HEK293 (cell line): ENCODE measurements around the gene EFCAB12.

Experiments used
- CTCF ChIA-PET: fragments of 350-600 bp; formaldehyde crosslinking; extraction: SDS; loops from one replicate; lab custom pipeline; 2021; ENCODE audit warnings: antibody characterized with exemption; lab: Yijun Ruan, JAX
- POLR2A ChIA-PET: fragments of 300-600 bp; formaldehyde crosslinking; extraction: SDS; loops from one replicate; lab custom pipeline; 2020; ENCODE audit warnings: antibody characterized with exemption, inconsistent platforms; lab: Yijun Ruan, JAX
- H3K27ac ChIP-seq: fragments of 200-500 bp; sonication (Bioruptor generic); 2 replicates; pipeline ENCODE4 v1.5.1; 2014; ENCODE audit warnings: low read depth, low read length, control low read depth, inconsistent platforms; ENCODE audit errors: extremely low read depth
- H3K36me3 ChIP-seq, 2 experiments: fragments of 200-500 bp in 1 of 2; sonication (Bioruptor generic) in 1 of 2; 1 replicate in 1 of 2; 2 replicates in 1 of 2; pipeline ENCODE4 v1.5.1; 2014 to 2017; ENCODE audit warnings: inconsistent platforms in 2 of 2, low read length in 2 of 2; ENCODE audit not compliant: control insufficient read depth in 2 of 2, insufficient read depth in 1 of 2
- H3K4me1 ChIP-seq: fragments of 200-500 bp; sonication (Bioruptor generic); 2 replicates; pipeline ENCODE4 v1.5.1; 2014; ENCODE audit warnings: mild to moderate bottlenecking, low read length, inconsistent platforms; ENCODE audit not compliant: control insufficient read depth, insufficient read depth
- H3K4me3 ChIP-seq: 2 replicates; pipeline ENCODE4 v1.5.1; 2011; ENCODE audit warnings: low read depth, mild to moderate bottlenecking, control low read depth, low read length, moderate library complexity
- H3K9me3 ChIP-seq: fragments of 200-500 bp; sonication (Bioruptor generic); 2 replicates; pipeline ENCODE4 v1.5.1; 2014; ENCODE audit warnings: low read depth, low read length, inconsistent platforms; ENCODE audit not compliant: control insufficient read depth, insufficient read depth
- FEZF1 ChIP-seq: fragments of 450-650 bp; formaldehyde crosslinking; IDR thresholded peaks from 2 replicates; pipeline ENCODE4 v1.5.1; 2016; ENCODE audit warnings: missing biosample characterization, missing genetic modification characterization
- GLIS2 ChIP-seq: fragments of 450-650 bp; formaldehyde crosslinking; IDR thresholded peaks from 2 replicates; pipeline ENCODE4 v1.5.1; 2016; ENCODE audit warnings: missing biosample characterization, missing genetic modification characterization
- HOXD13 ChIP-seq: sonication (generic); formaldehyde crosslinking; IDR thresholded peaks from 2 replicates; pipeline ENCODE4 v1.8.0; 2022; ENCODE audit warnings: missing genetic modification reagents, borderline replicate concordance
- KLF16 ChIP-seq: fragments of 450-650 bp; formaldehyde crosslinking; IDR thresholded peaks from 2 replicates; pipeline ENCODE4 v1.5.1; 2017; ENCODE audit warnings: missing biosample characterization, missing genetic modification characterization
- KLF7 ChIP-seq: fragments of 450-650 bp; formaldehyde crosslinking; IDR thresholded peaks from 2 replicates; pipeline ENCODE4 v1.5.1; 2016; ENCODE audit warnings: missing biosample characterization, missing genetic modification characterization, borderline replicate concordance
- MYNN ChIP-seq: fragments of 450-650 bp; formaldehyde crosslinking; IDR thresholded peaks from 2 replicates; pipeline ENCODE4 v1.5.1; 2016; ENCODE audit warnings: missing biosample characterization, missing genetic modification characterization, borderline replicate concordance
- SP3 ChIP-seq: fragments of 450-650 bp; formaldehyde crosslinking; IDR thresholded peaks from 2 replicates; pipeline ENCODE4 v1.5.1; 2016; ENCODE audit warnings: missing biosample characterization, missing genetic modification characterization
- ZBTB48 ChIP-seq: fragments of 450-650 bp; formaldehyde crosslinking; IDR thresholded peaks from 2 replicates; pipeline ENCODE4 v1.5.1; 2016; ENCODE audit warnings: missing biosample characterization, missing genetic modification characterization
- ZNF114 ChIP-seq: fragments of 450-650 bp; formaldehyde crosslinking; IDR thresholded peaks from 2 replicates; pipeline ENCODE4 v1.5.0; 2017; ENCODE audit warnings: missing biosample characterization, missing genetic modification characterization
- ZNF146 ChIP-seq: fragments of 450-650 bp; formaldehyde crosslinking; IDR thresholded peaks from 2 replicates; pipeline ENCODE4 v1.5.1; 2016; ENCODE audit warnings: missing biosample characterization, missing genetic modification characterization
- ZNF157 ChIP-seq: fragments of 450-650 bp; formaldehyde crosslinking; IDR thresholded peaks from 2 replicates; pipeline ENCODE4 v1.5.1; 2016; ENCODE audit warnings: missing biosample characterization, missing genetic modification characterization
- ZNF16 ChIP-seq: fragments of 450-650 bp; formaldehyde crosslinking; IDR thresholded peaks from 2 replicates; pipeline ENCODE4 v1.5.1; 2016; ENCODE audit warnings: low read depth, missing biosample characterization, missing genetic modification characterization
- ZNF174 ChIP-seq: fragments of 450-650 bp; formaldehyde crosslinking; IDR thresholded peaks from 2 replicates; pipeline ENCODE4 v1.5.0; 2017; ENCODE audit warnings: missing biosample characterization, mild to moderate bottlenecking, missing genetic modification characterization
- ZNF2 ChIP-seq: fragments of 450-650 bp; formaldehyde crosslinking; IDR thresholded peaks from 2 replicates; pipeline ENCODE4 v1.5.1; 2016; ENCODE audit warnings: missing biosample characterization, missing genetic modification characterization
- ZNF274 ChIP-seq, 2 experiments: fragments of 200-500 bp in 1 of 2; fragments of 450-650 bp in 1 of 2; sonication (Bioruptor generic) in 1 of 2; formaldehyde crosslinking in 1 of 2; IDR thresholded peaks; 2 replicates each; pipeline versions ENCODE4 v1.5.1 to v1.6.1; 2014 to 2016; ENCODE audit warnings: borderline replicate concordance in 1 of 2, inconsistent platforms in 1 of 2, low read length in 1 of 2, missing biosample characterization in 1 of 2, missing genetic modification characterization in 1 of 2
- ZNF335 ChIP-seq: fragments of 450-650 bp; formaldehyde crosslinking; conservative IDR thresholded peaks from 2 replicates; pipeline ENCODE4 v1.5.1; 2016; ENCODE audit warnings: missing biosample characterization, missing genetic modification characterization
- ZNF394 ChIP-seq: fragments of 450-650 bp; formaldehyde crosslinking; IDR thresholded peaks from 2 replicates; pipeline ENCODE4 v1.5.1; 2016; ENCODE audit warnings: missing biosample characterization, missing genetic modification characterization, mild to moderate bottlenecking, moderate library complexity, borderline replicate concordance
- ZNF404 ChIP-seq: fragments of 450-650 bp; formaldehyde crosslinking; IDR thresholded peaks from 2 replicates; pipeline ENCODE4 v1.5.1; 2017; ENCODE audit warnings: missing biosample characterization, missing genetic modification characterization
- ZNF501 ChIP-seq: fragments of 450-650 bp; formaldehyde crosslinking; IDR thresholded peaks from 2 replicates; pipeline ENCODE4 v1.5.1; 2016; ENCODE audit warnings: missing biosample characterization, missing genetic modification characterization
- ZNF76 ChIP-seq: fragments of 450-650 bp; formaldehyde crosslinking; IDR thresholded peaks from 2 replicates; pipeline ENCODE4; 2016; ENCODE audit warnings: low read depth, missing biosample characterization, missing genetic modification characterization, borderline replicate concordance
- ZNF777 ChIP-seq: fragments of 450-650 bp; formaldehyde crosslinking; IDR thresholded peaks from 2 replicates; pipeline ENCODE4 v1.5.1; 2017; ENCODE audit warnings: missing biosample characterization, missing genetic modification characterization, borderline replicate concordance
- ZXDB ChIP-seq: fragments of 450-650 bp; formaldehyde crosslinking; IDR thresholded peaks from 2 replicates; pipeline ENCODE4 v1.5.1; 2016; ENCODE audit warnings: missing biosample characterization, missing genetic modification characterization
- TF ChIP-seq, protein P1 (sequence below): fragments of 450-650 bp; formaldehyde crosslinking; IDR thresholded peaks from 2 replicates; pipeline ENCODE4 v1.5.1; 2017; ENCODE audit warnings: missing biosample characterization, missing genetic modification characterization
- TF ChIP-seq, protein P2 (sequence below): fragments of 450-650 bp; formaldehyde crosslinking; IDR thresholded peaks from 2 replicates; pipeline ENCODE4 v1.5.1; 2016; ENCODE audit warnings: missing biosample characterization, missing genetic modification characterization
- TF ChIP-seq, protein P3 (sequence below): fragments of 450-650 bp; formaldehyde crosslinking; IDR thresholded peaks from 2 replicates; pipeline ENCODE4 v1.5.1; 2016; ENCODE audit warnings: missing biosample characterization, missing genetic modification characterization
- TF ChIP-seq, protein P4 (sequence below): fragments of 450-650 bp; formaldehyde crosslinking; IDR thresholded peaks from 2 replicates; pipeline ENCODE4 v1.5.1; 2016; ENCODE audit warnings: missing biosample characterization, missing genetic modification characterization, low read depth
- TF ChIP-seq, protein P5 (sequence below): fragments of 450-650 bp; formaldehyde crosslinking; IDR thresholded peaks from 2 replicates; pipeline ENCODE4; 2016; ENCODE audit warnings: missing biosample characterization, missing genetic modification characterization

Gene EFCAB12

DNA sequence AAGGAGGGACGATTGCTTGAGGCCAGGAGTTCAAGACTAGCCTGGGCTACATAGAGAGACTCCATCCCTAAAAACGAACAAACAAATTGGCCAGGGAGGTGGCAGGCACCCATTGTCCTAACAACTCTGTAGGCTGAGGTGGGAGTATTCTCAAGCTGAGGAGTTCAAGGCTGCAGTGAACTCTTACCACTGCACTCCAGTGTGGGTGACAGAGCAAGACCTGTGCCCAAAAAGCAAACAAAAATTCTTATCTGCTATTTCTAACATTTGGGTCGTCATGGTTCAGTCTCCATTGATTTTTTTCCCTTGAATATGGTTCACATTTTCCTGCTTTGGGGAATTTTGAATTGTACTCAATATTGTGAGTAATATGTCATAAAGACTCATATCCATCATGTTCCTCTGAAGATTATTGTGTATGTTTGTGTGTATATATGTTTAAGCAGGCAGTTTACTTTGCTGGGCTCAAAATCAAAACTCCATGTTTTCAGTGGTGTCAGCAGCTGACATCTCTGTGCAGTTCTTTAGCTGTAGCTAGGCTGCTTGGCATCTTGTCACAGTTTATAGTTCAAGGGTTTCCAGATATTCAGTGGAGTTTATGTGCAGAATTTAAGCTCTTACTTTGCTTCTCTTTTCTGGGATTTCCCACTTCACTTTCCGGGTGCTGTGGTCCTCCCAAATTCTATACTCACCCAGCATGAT is 44.8 kb upstream of the EFCAB12 start:
- ChIA-PET POLR2A (no interaction called here), CTCF (interaction anchor here (1.1 kb wide), 1 partner anchor 9 kb away, joined by 4 read pairs; no protein-coding TSS in a partner anchor)
- Histone ChIP-seq H3K4me3 (no peak overlapping the region), H3K36me3 (peaks cover 0 to 37% of the 10 kb centered on the region in 2 experiments; a peak in 1 of 3 replicates), H3K9me3 (no peaks in the 10 kb centered on the region), H3K27ac (no peak overlapping the region), H3K4me1 (no peaks in the 10 kb centered on the region)
- no peak for TF ChIP-seq ZNF157 (tag by site-specific recombination)
- no peak for TF ChIP-seq ZNF2 (tag by site-specific recombination)
- no peak for TF ChIP-seq ZNF174 (tag by site-specific recombination)
- TF ChIP-seq ZNF501 = no peak
- no peak for TF ChIP-seq ZNF335 (tag by site-specific recombination)
- no peak for TF ChIP-seq FEZF1 (tag by site-specific recombination)
- TF ChIP-seq GLIS2 = no peak
- TF ChIP-seq ZNF394 = no peak
- no peak for TF ChIP-seq KLF7 (tag by site-specific recombination)
- TF ChIP-seq SP3 (tag by site-specific recombination) = no peak
- TF ChIP-seq, protein P1, sequence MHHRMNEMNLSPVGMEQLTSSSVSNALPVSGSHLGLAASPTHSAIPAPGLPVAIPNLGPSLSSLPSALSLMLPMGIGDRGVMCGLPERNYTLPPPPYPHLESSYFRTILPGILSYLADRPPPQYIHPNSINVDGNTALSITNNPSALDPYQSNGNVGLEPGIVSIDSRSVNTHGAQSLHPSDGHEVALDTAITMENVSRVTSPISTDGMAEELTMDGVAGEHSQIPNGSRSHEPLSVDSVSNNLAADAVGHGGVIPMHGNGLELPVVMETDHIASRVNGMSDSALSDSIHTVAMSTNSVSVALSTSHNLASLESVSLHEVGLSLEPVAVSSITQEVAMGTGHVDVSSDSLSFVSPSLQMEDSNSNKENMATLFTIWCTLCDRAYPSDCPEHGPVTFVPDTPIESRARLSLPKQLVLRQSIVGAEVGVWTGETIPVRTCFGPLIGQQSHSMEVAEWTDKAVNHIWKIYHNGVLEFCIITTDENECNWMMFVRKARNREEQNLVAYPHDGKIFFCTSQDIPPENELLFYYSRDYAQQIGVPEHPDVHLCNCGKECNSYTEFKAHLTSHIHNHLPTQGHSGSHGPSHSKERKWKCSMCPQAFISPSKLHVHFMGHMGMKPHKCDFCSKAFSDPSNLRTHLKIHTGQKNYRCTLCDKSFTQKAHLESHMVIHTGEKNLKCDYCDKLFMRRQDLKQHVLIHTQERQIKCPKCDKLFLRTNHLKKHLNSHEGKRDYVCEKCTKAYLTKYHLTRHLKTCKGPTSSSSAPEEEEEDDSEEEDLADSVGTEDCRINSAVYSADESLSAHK (tag by site-specific recombination) = no peak
- TF ChIP-seq ZNF76 (tag by site-specific recombination) = no peak
- no peak for TF ChIP-seq ZNF146 (tag by site-specific recombination)
- TF ChIP-seq ZNF16 (tag by site-specific recombination) = no peak
- TF ChIP-seq ZXDB = no peak
- TF ChIP-seq ZNF404 = no peak
- TF ChIP-seq KLF16 (tag by site-specific recombination) = no peak

DNA sequence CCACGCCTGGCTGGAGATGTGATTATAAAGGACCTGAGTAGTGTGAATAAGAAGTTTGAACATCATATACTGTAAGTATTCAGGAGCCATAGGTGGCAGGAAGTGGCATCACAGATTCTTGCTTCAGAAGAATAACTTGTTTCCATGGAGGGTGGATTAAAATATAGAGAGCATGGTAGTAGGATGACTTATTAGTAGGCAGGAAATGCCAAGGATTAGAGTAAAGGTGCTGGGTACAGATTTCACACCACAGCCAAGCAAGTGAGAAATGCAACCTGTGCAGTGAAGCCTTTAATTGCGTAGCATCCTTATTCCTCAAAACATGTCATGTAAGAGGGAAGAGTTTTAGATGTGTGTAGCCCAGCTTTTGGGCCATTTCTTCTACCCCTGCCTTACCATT is 42.4 kb upstream of the EFCAB12 start:
- Histone ChIP-seq H3K9me3 (no peaks in the 10 kb centered on the region), H3K4me1 (no peaks in the 10 kb centered on the region), H3K4me3 (no peak overlapping the region), H3K36me3 (peaks cover 0 to 18% of the 10 kb centered on the region in 2 experiments; a peak in 2 of 3 replicates), H3K27ac (no peak overlapping the region)
- CTCF ChIA-PET = no interaction called here
- POLR2A ChIA-PET = no interaction called here
- TF ChIP-seq, protein P2, sequence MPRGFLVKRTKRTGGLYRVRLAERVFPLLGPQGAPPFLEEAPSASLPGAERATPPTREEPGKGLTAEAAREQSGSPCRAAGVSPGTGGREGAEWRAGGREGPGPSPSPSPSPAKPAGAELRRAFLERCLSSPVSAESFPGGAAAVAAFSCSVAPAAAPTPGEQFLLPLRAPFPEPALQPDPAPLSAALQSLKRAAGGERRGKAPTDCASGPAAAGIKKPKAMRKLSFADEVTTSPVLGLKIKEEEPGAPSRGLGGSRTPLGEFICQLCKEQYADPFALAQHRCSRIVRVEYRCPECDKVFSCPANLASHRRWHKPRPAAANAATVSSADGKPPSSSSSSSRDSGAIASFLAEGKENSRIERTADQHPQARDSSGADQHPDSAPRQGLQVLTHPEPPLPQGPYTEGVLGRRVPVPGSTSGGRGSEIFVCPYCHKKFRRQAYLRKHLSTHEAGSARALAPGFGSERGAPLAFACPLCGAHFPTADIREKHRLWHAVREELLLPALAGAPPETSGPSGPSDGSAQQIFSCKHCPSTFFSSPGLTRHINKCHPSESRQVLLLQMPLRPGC (tag by site-specific recombination) = no peak
- TF ChIP-seq ZNF174 (tag by site-specific recombination) = no peak
- TF ChIP-seq, protein P3, sequence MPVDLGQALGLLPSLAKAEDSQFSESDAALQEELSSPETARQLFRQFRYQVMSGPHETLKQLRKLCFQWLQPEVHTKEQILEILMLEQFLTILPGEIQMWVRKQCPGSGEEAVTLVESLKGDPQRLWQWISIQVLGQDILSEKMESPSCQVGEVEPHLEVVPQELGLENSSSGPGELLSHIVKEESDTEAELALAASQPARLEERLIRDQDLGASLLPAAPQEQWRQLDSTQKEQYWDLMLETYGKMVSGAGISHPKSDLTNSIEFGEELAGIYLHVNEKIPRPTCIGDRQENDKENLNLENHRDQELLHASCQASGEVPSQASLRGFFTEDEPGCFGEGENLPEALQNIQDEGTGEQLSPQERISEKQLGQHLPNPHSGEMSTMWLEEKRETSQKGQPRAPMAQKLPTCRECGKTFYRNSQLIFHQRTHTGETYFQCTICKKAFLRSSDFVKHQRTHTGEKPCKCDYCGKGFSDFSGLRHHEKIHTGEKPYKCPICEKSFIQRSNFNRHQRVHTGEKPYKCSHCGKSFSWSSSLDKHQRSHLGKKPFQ = no peak
- no peak for TF ChIP-seq ZNF777 (tag by site-specific recombination)
- no peak for TF ChIP-seq ZNF274 (IDR thresholded peaks at IDR 0.05; ENCODE audit: low read length)
- TF ChIP-seq ZNF274 (tag by site-specific recombination; IDR thresholded peaks at IDR 0.05; ENCODE audit: borderline replicate concordance) = no peak
- TF ChIP-seq ZBTB48 (tag by site-specific recombination) = no peak
- TF ChIP-seq, protein P4, sequence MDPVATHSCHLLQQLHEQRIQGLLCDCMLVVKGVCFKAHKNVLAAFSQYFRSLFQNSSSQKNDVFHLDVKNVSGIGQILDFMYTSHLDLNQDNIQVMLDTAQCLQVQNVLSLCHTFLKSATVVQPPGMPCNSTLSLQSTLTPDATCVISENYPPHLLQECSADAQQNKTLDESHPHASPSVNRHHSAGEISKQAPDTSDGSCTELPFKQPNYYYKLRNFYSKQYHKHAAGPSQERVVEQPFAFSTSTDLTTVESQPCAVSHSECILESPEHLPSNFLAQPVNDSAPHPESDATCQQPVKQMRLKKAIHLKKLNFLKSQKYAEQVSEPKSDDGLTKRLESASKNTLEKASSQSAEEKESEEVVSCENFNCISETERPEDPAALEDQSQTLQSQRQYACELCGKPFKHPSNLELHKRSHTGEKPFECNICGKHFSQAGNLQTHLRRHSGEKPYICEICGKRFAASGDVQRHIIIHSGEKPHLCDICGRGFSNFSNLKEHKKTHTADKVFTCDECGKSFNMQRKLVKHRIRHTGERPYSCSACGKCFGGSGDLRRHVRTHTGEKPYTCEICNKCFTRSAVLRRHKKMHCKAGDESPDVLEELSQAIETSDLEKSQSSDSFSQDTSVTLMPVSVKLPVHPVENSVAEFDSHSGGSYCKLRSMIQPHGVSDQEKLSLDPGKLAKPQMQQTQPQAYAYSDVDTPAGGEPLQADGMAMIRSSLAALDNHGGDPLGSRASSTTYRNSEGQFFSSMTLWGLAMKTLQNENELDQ = no peak
- no peak for TF ChIP-seq ZNF114 (tag by site-specific recombination)
- no peak for TF ChIP-seq HOXD13 (CRISPR knock-in tag)
- TF ChIP-seq, protein P5, sequence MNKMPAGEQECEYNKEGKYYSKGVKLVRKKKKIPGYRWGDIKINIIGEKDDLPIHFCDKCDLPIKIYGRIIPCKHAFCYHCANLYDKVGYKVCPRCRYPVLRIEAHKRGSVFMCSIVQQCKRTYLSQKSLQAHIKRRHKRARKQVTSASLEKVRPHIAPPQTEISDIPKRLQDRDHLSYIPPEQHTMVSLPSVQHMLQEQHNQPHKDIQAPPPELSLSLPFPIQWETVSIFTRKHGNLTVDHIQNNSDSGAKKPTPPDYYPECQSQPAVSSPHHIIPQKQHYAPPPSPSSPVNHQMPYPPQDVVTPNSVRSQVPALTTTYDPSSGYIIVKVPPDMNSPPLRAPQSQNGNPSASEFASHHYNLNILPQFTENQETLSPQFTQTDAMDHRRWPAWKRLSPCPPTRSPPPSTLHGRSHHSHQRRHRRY = no peak
- no peak for TF ChIP-seq MYNN (tag by site-specific recombination)
